Measurements from ENCODE around the gene MFN2. TPM values are rescaled to one million over a fixed set of nuclear protein-coding genes. Genes with fewer than 3 reads are reported as not detected.
"Not testable (repeated sequence)": the region's sequence is repeated elsewhere in the genome, so short reads cannot be mapped to it uniquely, and the experiment has no call there.

Gene MFN2
- total RNA-seq, 2 experiments from 2014 or later: 57.7 to 67.5 TPM

DNA sequence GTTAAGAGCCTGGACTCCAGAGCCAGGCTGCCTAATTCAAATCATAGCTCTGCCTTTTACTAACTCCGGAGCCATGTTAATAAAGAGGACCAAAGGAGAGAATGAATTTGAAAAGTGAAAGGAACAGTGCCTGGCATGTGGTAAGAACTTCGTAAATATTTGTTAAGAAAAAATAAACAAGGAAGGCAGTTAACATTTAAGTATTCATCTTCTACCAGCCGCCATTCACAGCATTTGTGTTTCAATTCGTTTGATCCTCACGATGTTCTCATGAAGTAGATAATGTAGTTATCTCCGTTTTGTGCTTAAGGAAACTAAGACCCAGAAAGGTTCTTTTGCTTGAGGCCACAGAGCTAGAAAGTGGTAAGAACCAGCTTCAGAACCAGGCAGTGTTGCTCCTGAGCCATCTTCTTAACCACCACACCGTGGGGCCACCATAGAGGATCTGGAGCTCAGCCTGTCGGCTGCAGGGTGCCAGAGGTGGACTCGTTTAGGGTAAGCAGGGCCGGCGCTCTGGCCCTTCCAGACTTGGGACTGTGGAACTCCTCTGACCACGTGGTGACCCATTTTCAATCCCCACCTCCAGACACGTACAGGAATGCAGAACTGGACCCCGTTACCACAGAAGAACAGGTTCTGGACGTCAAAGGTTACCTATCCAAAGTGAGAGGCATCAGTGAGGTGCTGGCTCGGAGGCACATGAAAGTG is 11.9 kb downstream of the MFN2 start:
- Mint-ChIP-seq H3K4me3 (no peak overlapping the region), H3K36me3 (peaks cover 43% of the 10 kb centered on the region), H3K4me1 (peaks cover 16% of the 10 kb centered on the region), H3K9me3 (ENCODE audit: low read depth) (no peaks in the 10 kb centered on the region), H3K27ac (no peak overlapping the region), H3K27me3 (no peaks in the 10 kb centered on the region)
- CTCF ChIA-PET: interaction anchor here (1.0 kb wide), 1 partner anchor 25 kb away, joined by 3 read pairs; no protein-coding TSS in a partner anchor
- ATAC-seq: no peak
- DNase-seq: no peak

DNA sequence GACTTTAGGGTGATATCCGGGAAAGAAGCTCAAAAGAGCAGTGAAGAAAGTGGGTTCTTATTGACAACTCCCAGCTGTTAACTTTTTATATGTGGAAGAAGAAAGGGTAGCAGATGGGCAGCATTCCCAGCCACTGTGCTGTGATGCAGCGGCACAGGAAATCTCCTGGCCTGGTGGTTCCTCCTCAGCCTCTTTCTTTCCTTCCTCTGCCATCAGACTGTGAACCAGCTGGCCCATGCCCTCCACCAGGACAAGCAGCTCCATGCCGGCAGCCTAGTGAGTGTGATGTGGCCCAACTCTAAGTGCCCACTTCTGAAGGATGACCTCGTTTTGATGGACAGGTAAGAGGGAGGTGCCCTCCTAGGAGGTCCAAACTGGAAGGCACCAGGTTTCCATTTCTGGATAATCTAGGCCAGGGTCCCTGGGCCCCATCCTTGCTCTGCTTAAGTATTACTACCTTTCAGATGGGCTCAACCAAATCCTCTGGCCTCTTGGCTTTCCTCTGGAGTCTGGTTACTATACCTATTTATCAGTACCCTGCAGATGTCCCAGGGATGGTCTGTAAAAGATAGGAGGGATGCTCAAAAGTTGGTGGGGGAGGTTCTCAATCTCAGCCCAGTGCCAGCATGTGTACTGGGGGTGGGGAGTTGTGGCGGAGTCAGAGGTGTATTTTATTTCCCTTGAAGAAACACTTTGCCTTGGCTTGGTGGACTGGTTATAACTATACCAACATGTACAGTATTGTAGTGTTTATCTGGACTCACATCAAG is 17.0 kb downstream of the MFN2 start:
- no peak overlapping the region for H3K27ac Mint-ChIP-seq
- H3K36me3 Mint-ChIP-seq: peaks cover 56% of the 10 kb centered on the region
- ATAC-seq (no peak), DNase-seq (no peak)
- no peaks in the 10 kb centered on the region for H3K4me1 Mint-ChIP-seq
- H3K27me3 Mint-ChIP-seq: no peaks in the 10 kb centered on the region
- H3K9me3 Mint-ChIP-seq (ENCODE audit: low read depth): no peaks in the 10 kb centered on the region
- H3K4me3 Mint-ChIP-seq: no peak overlapping the region
- CTCF ChIA-PET: interaction anchor here (1.6 kb wide), 1 partner anchor 13 kb away, joined by 3 read pairs; no protein-coding TSS in a partner anchor

DNA sequence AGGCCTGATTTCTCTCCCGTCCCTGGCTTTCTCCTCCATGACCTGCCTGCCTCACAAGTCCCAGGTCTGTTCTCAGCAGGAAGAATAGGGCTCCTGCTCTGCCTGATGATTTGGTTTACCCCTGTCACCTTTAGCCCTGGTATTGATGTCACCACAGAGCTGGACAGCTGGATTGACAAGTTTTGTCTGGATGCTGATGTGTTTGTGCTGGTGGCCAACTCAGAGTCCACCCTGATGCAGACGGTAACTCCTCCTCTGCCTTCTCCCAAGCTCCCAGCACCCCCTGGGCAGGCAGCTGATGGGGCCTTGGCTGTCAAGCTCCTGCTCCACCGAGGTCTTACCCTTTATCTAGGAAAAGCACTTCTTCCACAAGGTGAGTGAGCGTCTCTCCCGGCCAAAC is 18.4 kb downstream of the MFN2 start:
- Mint-ChIP-seq H3K27ac (no peak overlapping the region), H3K27me3 (no peaks in the 10 kb centered on the region), H3K4me1 (no peaks in the 10 kb centered on the region), H3K4me3 (no peak overlapping the region), H3K36me3 (peaks cover 60% of the 10 kb centered on the region), H3K9me3 (ENCODE audit: low read depth) (no peaks in the 10 kb centered on the region)
- DNase-seq (no peak), ATAC-seq (no peak)
- CTCF ChIA-PET: interaction anchor here (1.2 kb wide), 1 partner anchor 89 kb away, joined by 3 read pairs; no protein-coding TSS in a partner anchor

DNA sequence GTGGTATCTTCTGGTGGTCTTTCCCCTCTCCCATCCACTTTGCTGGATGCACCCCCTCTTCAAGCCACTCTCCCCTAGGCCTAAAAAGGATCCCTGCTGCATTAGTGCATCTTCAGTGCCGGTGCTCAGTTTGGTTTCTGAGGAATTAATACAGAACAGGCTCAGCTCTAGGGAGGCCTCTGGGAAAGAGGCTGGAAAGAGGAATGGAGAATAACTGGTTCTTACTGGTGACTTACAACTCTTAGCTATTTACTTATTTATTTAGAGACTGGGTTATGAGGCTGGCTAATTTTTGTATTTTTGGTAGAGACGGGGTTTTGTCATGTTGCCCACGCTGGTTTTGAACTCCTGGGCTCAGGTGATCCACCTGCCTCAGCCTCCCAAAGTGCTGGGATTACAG is 19.0 kb downstream of the MFN2 start:
- ATAC-seq (no peak), DNase-seq (no peak)
- Mint-ChIP-seq H3K27ac (no peak overlapping the region), H3K36me3 (peaks cover 59% of the 10 kb centered on the region), H3K4me1 (no peaks in the 10 kb centered on the region), H3K9me3 (ENCODE audit: low read depth) (no peaks in the 10 kb centered on the region), H3K4me3 (no peak overlapping the region), H3K27me3 (no peaks in the 10 kb centered on the region)
- CTCF ChIA-PET: interaction anchor here (1.2 to 2.1 kb wide), 2 partner anchors 14 to 90 kb away, joined by 3 to 5 read pairs; no protein-coding TSS in a partner anchor

DNA sequence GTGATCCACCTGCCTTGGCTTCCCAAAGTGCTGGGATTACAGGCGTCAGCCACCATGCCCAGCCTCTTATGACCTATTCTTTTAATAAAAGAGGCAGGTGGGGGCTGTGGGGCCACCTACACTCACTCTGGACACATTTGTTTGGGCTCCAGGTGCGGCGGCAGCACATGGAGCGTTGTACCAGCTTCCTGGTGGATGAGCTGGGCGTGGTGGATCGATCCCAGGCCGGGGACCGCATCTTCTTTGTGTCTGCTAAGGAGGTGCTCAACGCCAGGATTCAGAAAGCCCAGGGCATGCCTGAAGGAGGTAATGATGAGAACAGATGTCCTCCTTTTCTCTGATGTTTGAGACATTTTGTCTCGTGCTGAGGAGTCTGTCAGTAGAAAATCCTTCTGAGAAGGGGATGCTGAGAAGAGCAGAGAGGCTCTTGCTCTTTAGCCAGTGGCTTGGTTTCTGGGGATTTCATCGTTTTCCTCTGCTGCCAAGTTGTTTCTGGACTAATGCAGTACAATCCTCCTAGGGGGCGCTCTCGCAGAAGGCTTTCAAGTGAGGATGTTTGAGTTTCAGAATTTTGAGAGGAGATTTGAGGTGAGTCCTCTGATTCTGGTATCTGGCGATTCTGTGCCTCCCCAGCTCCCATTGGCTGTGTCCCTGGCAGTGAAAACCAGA is 21.1 kb downstream of the MFN2 start:
- Mint-ChIP-seq H3K27ac (peak overlapping the region; percentile 54), H3K4me3 (no peak overlapping the region), H3K9me3 (ENCODE audit: low read depth) (no peaks in the 10 kb centered on the region), H3K27me3 (no peaks in the 10 kb centered on the region), H3K36me3 (peaks cover 67% of the 10 kb centered on the region), H3K4me1 (peaks cover 7% of the 10 kb centered on the region)
- CTCF ChIA-PET: interaction anchor here (1.3 to 2.0 kb wide), 6 partner anchors 10 to 77 kb away, joined by 3 to 8 read pairs (median 4); partner anchors contain the start of gene MIIP
- peak; percentile 72 for DNase-seq
- ATAC-seq: no peak

DNA sequence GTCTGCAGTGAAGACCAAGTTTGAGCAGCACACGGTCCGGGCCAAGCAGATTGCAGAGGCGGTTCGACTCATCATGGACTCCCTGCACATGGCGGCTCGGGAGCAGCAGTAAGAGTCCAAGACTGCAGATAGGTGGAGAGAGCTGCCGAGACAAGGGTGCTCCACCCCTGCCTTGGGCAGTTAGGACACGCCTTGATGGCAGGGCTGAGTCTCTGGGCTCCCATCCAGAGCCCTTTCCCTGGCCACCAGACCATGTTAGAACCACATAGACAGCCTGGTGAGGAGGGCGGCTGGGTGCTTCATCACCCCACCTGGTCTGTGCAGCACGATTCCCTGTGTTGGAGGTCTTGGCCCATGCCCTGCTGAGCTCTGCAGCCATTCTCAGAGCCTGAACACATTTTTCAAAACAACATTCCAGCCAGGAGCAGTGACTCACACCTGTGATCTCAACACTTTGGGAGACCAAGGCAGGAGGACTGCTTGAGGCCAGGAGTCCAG is 21.8 kb downstream of the MFN2 start:
- Mint-ChIP-seq H3K9me3 (ENCODE audit: low read depth) (no peaks in the 10 kb centered on the region), H3K27me3 (no peaks in the 10 kb centered on the region), H3K4me1 (peaks cover 7% of the 10 kb centered on the region), H3K4me3 (no peak overlapping the region), H3K27ac (no peak overlapping the region), H3K36me3 (peaks cover 69% of the 10 kb centered on the region)
- ATAC-seq (no peak), DNase-seq (no peak)
- CTCF ChIA-PET: interaction anchor here (0.8 to 2.0 kb wide), 7 partner anchors 9 to 76 kb away, joined by 3 to 8 read pairs (median 3); partner anchors contain the start of gene MIIP

DNA sequence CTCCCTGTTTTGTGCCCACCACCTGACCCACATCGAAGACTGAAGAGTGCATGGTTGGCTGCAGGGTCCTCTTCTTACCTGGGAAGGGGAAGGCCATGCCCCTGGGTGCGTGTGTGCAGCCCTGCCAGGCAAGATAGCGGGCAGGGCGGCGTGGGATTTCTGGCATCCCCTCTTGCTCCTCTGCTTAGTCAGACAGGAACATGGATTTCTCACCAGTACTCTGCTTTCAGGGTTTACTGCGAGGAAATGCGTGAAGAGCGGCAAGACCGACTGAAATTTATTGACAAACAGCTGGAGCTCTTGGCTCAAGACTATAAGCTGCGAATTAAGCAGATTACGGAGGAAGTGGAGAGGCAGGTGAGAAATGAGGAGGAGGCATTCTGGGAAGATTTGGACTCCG is 23.5 kb downstream of the MFN2 start:
- Mint-ChIP-seq H3K27me3 (no peaks in the 10 kb centered on the region), H3K4me1 (peaks cover 7% of the 10 kb centered on the region), H3K27ac (no peak overlapping the region), H3K9me3 (ENCODE audit: low read depth) (no peaks in the 10 kb centered on the region), H3K36me3 (peaks cover 68% of the 10 kb centered on the region), H3K4me3 (no peak overlapping the region)
- CTCF ChIA-PET: interaction anchor here (1.0 to 2.0 kb wide), 2 partner anchors 31 to 45 kb away, joined by 3 to 5 read pairs; no protein-coding TSS in a partner anchor
- ATAC-seq: no peak
- no peak for DNase-seq

DNA sequence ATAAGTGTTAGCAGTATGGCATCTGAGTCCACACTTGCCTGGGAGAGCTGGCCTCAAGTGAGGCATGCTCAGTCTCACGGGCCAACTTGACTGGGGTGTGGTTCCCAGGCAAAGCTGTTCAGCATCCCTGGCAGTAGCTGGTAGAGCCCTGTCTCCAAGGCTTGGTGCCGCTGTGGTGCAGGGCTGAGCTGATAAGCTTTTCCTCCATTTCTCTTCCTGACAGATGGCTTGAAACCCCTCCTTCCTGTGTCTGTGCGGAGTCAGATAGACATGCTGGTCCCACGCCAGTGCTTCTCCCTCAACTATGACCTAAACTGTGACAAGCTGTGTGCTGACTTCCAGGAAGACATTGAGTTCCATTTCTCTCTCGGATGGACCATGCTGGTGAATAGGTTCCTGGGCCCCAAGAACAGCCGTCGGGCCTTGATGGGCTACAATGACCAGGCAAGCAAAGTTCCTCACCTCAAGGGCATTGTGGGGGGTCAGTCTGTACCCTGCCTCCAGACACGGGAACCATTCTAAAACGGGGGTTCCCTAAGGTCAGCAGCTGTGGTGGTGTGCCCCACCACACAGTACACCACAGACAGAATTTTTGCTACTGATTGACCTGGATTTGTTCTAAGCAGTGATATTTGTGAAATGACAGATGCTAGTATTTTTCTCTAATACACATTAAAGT is 25.4 kb downstream of the MFN2 start:
- no peaks in the 10 kb centered on the region for H3K27me3 Mint-ChIP-seq
- DNase-seq (no peak), ATAC-seq (no peak)
- H3K36me3 Mint-ChIP-seq: peaks cover 67% of the 10 kb centered on the region
- H3K4me1 Mint-ChIP-seq: peaks cover 7% of the 10 kb centered on the region
- H3K4me3 Mint-ChIP-seq: no peak overlapping the region
- H3K9me3 Mint-ChIP-seq (ENCODE audit: low read depth): no peaks in the 10 kb centered on the region
- CTCF ChIA-PET: interaction anchor here (1.3 to 1.5 kb wide), 3 partner anchors 33 to 119 kb away, joined by 3 to 4 read pairs (median 4); no protein-coding TSS in a partner anchor
- no peak overlapping the region for H3K27ac Mint-ChIP-seq

DNA sequence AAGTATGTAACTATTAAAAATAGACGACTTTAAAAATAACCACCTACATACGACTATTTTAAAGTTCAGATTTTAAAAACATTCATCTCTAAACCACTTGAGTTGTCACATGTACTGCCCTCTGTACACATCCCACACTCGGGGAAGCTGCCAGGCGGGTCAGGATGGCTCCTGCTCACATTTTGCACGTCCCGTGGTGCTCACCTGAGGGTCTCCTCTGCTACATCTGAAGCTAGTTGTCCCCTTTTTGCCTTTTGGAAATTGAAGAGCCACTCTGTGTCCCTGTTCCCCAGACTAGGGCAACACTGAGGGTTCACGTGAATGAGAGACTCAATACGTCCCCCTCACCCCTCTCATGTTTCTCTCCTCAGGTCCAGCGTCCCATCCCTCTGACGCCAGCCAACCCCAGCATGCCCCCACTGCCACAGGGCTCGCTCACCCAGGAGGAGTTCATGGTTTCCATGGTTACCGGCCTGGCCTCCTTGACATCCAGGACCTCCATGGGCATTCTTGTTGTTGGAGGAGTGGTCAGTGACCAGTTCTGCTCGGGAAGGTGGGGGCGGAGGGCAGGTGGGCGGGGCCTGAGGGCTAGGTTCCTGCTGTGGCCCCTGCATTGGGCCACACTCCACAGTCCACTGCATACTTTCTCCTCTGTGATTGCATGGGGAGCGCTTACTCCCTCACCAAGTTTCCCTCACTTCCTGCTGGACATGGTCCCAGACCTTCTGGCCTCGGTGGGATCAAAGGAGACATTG is 26.1 kb downstream of the MFN2 start:
- DNase-seq: no peak
- CTCF ChIA-PET: interaction anchor here (1.0 to 1.5 kb wide), 3 partner anchors 24 to 118 kb away, joined by 3 to 4 read pairs (median 3); no protein-coding TSS in a partner anchor
- H3K4me1 Mint-ChIP-seq: peaks cover 7% of the 10 kb centered on the region
- no peak for ATAC-seq
- H3K36me3 Mint-ChIP-seq: peaks cover 65% of the 10 kb centered on the region
- H3K27me3 Mint-ChIP-seq: no peaks in the 10 kb centered on the region
- H3K4me3 Mint-ChIP-seq: no peak overlapping the region
- no peaks in the 10 kb centered on the region for H3K9me3 Mint-ChIP-seq (ENCODE audit: low read depth)
- no peak overlapping the region for H3K27ac Mint-ChIP-seq

DNA sequence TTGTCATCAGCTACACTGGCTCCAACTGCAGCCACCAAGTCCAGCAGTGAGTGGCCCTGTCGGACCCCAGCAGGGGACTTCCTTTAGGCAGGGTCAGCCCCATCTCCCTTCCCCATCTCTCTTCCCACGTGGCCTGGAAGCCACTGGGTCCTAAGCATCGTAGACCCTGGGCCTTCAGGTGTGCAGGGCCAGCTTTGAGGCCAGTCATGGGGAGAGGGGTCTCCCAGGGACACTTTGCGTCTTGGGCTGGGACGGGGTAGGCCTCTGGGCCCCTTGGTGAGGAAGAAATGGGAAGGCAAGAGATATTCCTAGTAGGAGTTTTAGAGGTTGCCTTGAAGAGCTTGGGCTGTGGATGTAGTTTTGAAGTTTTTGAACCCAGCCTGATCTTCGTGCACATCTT is 27.0 kb downstream of the MFN2 start:
- Mint-ChIP-seq H3K9me3 (ENCODE audit: low read depth) (no peaks in the 10 kb centered on the region), H3K27me3 (no peaks in the 10 kb centered on the region), H3K4me1 (peaks cover 11% of the 10 kb centered on the region), H3K4me3 (no peak overlapping the region), H3K36me3 (peaks cover 58% of the 10 kb centered on the region), H3K27ac (no peak overlapping the region)
- ATAC-seq (no peak), DNase-seq (no peak)
- CTCF ChIA-PET: interaction anchor here (1.0 kb wide), 1 partner anchor 24 kb away, joined by 3 read pairs; no protein-coding TSS in a partner anchor

DNA sequence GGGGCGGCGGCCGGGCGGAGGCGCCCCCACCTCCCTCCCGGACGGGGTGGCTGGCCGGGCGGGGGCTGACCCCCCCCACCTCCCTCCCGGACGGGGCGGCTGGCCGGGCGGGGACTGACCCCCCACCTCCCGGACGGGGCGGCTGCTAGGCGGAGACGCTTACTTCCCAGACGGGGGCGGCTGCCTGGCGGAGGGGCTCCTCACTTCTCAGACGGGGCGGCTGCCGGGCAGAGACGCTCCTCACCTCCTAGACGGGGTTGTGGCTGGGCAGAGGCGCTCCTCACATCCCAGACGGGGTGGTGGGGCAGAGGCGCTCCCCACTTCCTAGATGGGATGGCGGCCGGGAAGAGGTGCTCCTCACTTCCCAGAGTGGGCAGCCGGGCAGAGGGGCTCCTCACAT is 28.1 kb downstream of the MFN2 start:
- H3K4me3 Mint-ChIP-seq; H3K27me3 Mint-ChIP-seq; H3K27ac Mint-ChIP-seq; ATAC-seq; DNase-seq; CTCF ChIA-PET; H3K9me3 Mint-ChIP-seq (ENCODE audit: low read depth): not testable (repeated sequence)
- H3K36me3 Mint-ChIP-seq: peaks cover 54% of the 10 kb centered on the region
- H3K4me1 Mint-ChIP-seq: peaks cover 22% of the 10 kb centered on the region

DNA sequence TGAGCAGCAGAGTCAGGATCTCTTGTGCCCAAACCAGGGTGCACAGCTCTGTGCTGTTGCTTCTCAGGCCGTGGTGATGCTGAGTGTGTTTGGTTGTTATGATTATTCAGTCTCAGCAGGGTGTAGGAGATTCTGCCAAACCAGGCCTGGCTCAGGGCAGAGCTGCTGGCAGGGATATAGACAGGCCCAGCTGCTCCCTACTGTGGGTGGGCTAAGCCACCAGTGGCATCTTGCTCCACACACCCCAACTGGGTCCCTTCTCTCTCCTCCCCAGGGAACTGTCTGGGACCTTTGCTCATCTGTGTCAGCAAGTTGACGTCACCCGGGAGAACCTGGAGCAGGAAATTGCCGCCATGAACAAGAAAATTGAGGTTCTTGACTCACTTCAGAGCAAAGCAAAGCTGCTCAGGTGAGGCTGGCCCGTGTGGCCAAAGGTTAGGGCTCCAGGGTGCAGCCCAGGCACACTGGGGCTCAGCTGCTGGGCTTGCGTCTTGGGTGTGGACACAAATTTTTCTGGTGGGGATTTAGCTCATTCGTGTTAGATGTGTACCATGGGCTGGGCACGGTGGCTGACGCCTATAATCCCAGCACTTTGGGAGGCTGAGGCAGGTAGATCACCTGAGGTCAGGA is 29.2 kb downstream of the MFN2 start:
- ATAC-seq: no peak
- CTCF ChIA-PET: interaction anchor here (0.6 to 1.2 kb wide), 2 partner anchors 12 to 671 kb away, joined by 3 read pairs; no protein-coding TSS in a partner anchor
- Mint-ChIP-seq H3K9me3 (ENCODE audit: low read depth) (no peaks in the 10 kb centered on the region), H3K27me3 (no peaks in the 10 kb centered on the region), H3K4me1 (peaks cover 32% of the 10 kb centered on the region), H3K36me3 (peaks cover 47% of the 10 kb centered on the region), H3K27ac (no peak overlapping the region), H3K4me3 (no peak overlapping the region)
- DNase-seq: no peak

All from activated CD8-positive, alpha-beta memory T cell treated with anti-CD3 and anti-CD28 coated beads, Interleukin-2, amount 10 ng/mL, durations not matched to agents 7 days and 5 days (primary cell).